NCI-H446 treated with DMSO at 0.1 percent for 48 hours (cell line): ENCODE measurements around the gene HLA-E.
A peak's percentile ranks its signal among the peaks of the same experiment; 100 is the strongest.

ENCODE experiments used
- DNase-seq: peaks from one replicate; lab custom pipeline; 2025; lab: John Stamatoyannopoulos, UW

The HLA-E gene

GRCh38 chr6:30541515-30542403 is 52.5 kb downstream of the HLA-E start:
- peak; percentile 64 for DNase-seq

GRCh38 chr6:30542404-30542725 is 53.1 kb downstream of the HLA-E start:
- no peak for DNase-seq

DNA sequence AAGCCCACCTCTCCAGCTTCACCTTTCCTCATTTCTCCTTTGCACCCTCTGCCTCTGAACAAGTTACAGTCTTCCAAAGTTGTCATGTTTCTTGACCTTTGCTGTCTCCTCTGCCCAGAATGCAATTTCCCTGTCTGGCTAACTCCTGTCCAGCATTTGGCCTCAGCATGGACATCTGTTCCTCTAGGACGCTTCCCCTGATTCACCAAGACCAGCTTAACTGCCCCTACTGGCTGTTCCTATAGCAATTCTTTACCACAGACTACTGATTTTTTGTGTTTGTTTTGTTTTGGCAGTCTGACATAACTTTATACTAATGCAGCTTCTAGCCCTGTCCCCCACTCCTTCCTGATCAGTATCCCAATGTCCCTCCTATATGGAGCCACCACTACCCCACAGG is 53.6 kb downstream of the HLA-E start:
- no peak for DNase-seq
